Measurements from ENCODE around the gene RAB1B.

The RAB1B gene

GRCh38 chr11:66321606-66322005 lies 53.2 kb downstream of the RAB1B start:
- DNase-seq (ENCODE audit: low read depth, low spot score) = no peak

GRCh38 chr11:66322732-66323427 lies 54.4 kb downstream of the RAB1B start:
- no peak for DNase-seq (ENCODE audit: low read depth, low spot score)

- no peak for DNase-seq (ENCODE audit: low read depth, low spot score)
These were observed 55.2 kb downstream of the RAB1B start for GRCh38 chr11:66323684-66324083.

GRCh38 chr11:66324664-66325063 lies 56.2 kb downstream of the RAB1B start:
- DNase-seq (ENCODE audit: low read depth, low spot score) = no peak

GRCh38 chr11:66325263-66325671 lies 56.8 kb downstream of the RAB1B start:
- no peak for DNase-seq (ENCODE audit: low read depth, low spot score)

- no peak for DNase-seq (ENCODE audit: low read depth, low spot score)
These were observed 58.0 kb downstream of the RAB1B start for GRCh38 chr11:66326261-66327111.

All from activated CD4-positive, CD25-positive, alpha-beta regulatory T cell treated with anti-CD3 and anti-CD28 coated beads, Interleukin-2, amount 50 U/mL, for 16 hours (primary cell).